ENCODE results near the gene BSCL2. TPM values are rescaled to one million over a fixed set of nuclear protein-coding genes. Genes with fewer than 3 reads are reported as not detected.
A peak's percentile ranks its signal among the peaks of the same experiment; 100 is the strongest.
"Not testable (repeated sequence)": the region's sequence is repeated elsewhere in the genome, so short reads cannot be mapped to it uniquely, and the experiment has no call there.

Gene BSCL2
- total RNA-seq, 2 donors from 2014 or later, result 36.5 to 65.5 TPM

GRCh38 chr11:62654297-62654696 lies 52.9 kb downstream of the BSCL2 start:
- no peaks in the 10 kb centered on the region for H3K27me3 ChIP-seq
- H3K9me3 ChIP-seq, result no peaks in the 10 kb centered on the region
- H3K27ac ChIP-seq, result no peak overlapping the region
- intact Hi-C loops (cut with DNase I), result no loop called here
- H3K9ac ChIP-seq (ENCODE audit: low read depth in 2 of 2, low read length in 2 of 2), result no peak overlapping the region
- TF ChIP-seq, protein P1, sequence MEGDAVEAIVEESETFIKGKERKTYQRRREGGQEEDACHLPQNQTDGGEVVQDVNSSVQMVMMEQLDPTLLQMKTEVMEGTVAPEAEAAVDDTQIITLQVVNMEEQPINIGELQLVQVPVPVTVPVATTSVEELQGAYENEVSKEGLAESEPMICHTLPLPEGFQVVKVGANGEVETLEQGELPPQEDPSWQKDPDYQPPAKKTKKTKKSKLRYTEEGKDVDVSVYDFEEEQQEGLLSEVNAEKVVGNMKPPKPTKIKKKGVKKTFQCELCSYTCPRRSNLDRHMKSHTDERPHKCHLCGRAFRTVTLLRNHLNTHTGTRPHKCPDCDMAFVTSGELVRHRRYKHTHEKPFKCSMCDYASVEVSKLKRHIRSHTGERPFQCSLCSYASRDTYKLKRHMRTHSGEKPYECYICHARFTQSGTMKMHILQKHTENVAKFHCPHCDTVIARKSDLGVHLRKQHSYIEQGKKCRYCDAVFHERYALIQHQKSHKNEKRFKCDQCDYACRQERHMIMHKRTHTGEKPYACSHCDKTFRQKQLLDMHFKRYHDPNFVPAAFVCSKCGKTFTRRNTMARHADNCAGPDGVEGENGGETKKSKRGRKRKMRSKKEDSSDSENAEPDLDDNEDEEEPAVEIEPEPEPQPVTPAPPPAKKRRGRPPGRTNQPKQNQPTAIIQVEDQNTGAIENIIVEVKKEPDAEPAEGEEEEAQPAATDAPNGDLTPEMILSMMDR (IDR thresholded peaks at IDR 0.05), result no peak
- no peak overlapping the region for H3K4me3 ChIP-seq
- H3K36me3 ChIP-seq, result no peaks in the 10 kb centered on the region
- no peak for DNase-seq
- peaks cover 9% of the 10 kb centered on the region for H3K4me1 ChIP-seq

- Histone ChIP-seq H3K9ac (ENCODE audit: low read depth in 2 of 2, low read length in 2 of 2) (peak overlapping the region; percentile 94 to 98), H3K4me1 (peaks cover 9% of the 10 kb centered on the region), H3K27me3 (no peaks in the 10 kb centered on the region), H3K9me3 (no peaks in the 10 kb centered on the region), H3K27ac (peak overlapping the region; percentile 92), H3K36me3 (no peaks in the 10 kb centered on the region), H3K4me3 (peak overlapping the region; percentile 96)
- DNase-seq, result no peak
- TF ChIP-seq, protein P1 (IDR thresholded peaks at IDR 0.05), result no peak
- intact Hi-C loops (cut with DNase I), result no loop called here
Measured at GRCh38 chr11:62652161-62653006, 54.8 kb downstream of the BSCL2 start.

DNA sequence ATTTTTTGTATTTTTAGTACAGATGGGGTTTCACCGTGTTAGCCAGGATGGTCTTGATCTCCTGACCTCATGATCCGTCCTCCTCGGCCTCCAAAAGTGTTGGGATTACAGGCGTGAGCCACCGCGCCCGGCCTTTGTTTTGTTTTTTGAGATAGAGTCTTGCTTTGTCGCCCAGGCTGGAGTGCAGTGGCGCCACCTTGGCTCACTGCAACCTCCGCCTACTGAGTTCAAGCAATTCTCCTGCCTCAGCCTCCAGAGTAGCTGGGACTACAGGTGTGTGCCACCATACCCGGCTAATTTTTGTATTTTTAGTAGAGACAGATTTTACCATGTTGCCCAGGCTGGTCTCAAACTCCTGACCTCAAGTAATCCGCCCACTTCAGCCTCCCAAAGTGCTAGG lies 56.9 kb downstream of the BSCL2 start:
- H3K4me1 ChIP-seq, result peaks cover 16% of the 10 kb centered on the region
- H3K9me3 ChIP-seq; H3K4me3 ChIP-seq; DNase-seq; H3K36me3 ChIP-seq; H3K9ac ChIP-seq (ENCODE audit: low read depth in 2 of 2, low read length in 2 of 2); H3K27me3 ChIP-seq; H3K27ac ChIP-seq; intact Hi-C loops (cut with DNase I): not testable (repeated sequence)

DNA sequence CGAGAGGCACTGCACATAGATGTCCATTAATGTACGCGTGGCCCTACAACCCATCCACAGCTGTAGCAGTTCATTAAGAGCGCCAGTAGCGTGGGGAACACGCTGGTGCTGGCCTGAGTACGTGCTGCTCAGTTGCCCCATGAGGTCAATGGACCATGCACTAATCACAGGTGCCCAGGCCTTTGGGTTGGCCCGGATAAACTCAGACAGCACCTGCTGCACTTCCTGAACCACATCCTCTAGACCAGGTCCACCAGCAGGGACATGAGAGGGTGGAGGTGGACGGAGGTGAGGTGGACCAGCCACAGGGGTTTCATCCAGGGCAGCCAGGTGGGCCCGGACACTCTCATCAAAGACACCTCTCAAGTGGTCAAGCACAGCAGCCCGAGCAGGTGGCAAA lies 57.7 kb downstream of the BSCL2 start:
- no peaks in the 10 kb centered on the region for H3K9me3 ChIP-seq
- H3K4me1 ChIP-seq, result peaks cover 20% of the 10 kb centered on the region
- H3K9ac ChIP-seq (ENCODE audit: low read depth in 2 of 2, low read length in 2 of 2), result no peak overlapping the region
- no peaks in the 10 kb centered on the region for H3K27me3 ChIP-seq
- H3K4me3 ChIP-seq, result no peak overlapping the region
- DNase-seq, result no peak
- intact Hi-C loops (cut with DNase I), result no loop called here
- no peak overlapping the region for H3K27ac ChIP-seq
- TF ChIP-seq, protein P1 (IDR thresholded peaks at IDR 0.05), result no peak
- H3K36me3 ChIP-seq, result no peaks in the 10 kb centered on the region

DNA sequence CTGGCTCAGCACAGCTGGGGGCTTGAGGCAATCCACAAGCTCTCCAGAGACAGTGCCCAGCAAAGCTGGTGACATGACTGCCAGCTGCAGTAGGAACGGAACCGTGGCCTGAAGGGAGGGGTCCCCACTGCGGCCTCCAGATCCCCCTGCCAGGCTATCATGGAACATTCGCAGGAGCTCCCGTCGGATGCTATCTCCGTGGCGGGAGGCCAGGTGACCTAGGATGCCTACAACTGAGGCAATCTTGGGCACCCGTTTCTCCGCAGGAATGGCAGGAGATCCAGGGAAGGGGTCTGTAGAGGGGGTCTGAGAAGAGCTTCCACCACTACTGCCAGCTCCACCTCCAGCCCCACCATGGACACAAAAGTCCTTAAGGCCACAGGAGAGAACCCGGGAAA lies 58.3 kb downstream of the BSCL2 start:
- no peaks in the 10 kb centered on the region for H3K36me3 ChIP-seq
- no peaks in the 10 kb centered on the region for H3K9me3 ChIP-seq
- H3K4me3 ChIP-seq, result no peak overlapping the region
- H3K27ac ChIP-seq, result no peak overlapping the region
- peaks cover 20% of the 10 kb centered on the region for H3K4me1 ChIP-seq
- TF ChIP-seq, protein P1 (IDR thresholded peaks at IDR 0.05), result no peak
- no peak overlapping the region for H3K9ac ChIP-seq (ENCODE audit: low read depth in 2 of 2, low read length in 2 of 2)
- H3K27me3 ChIP-seq, result no peaks in the 10 kb centered on the region
- intact Hi-C loops (cut with DNase I), result no loop called here
- no peak for DNase-seq

Data from colonic mucosa (tissue), 4 donors.